NCI-H2107 (cell line): ENCODE data around the gene ABCB4.

ENCODE experiments used
- DNase-seq: peaks from one replicate; lab custom pipeline; 2025; lab: John Stamatoyannopoulos, UW

Gene ABCB4

GRCh38 chr7:87475359-87476178, at the start of gene ABCB4:
Gene ABCB4, minus strand, starts transcription at chr7:87475680. Its CDS starts 215 bp downstream, at chr7:87475465.
- DNase-seq = no peak

GRCh38 chr7:87518735-87519134, 43.3 kb upstream of the ABCB4 start:
- no peak for DNase-seq

GRCh38 chr7:87517891-87518290, 42.4 kb upstream of the ABCB4 start:
- no peak for DNase-seq

GRCh38 chr7:87517136-87517815, 41.8 kb upstream of the ABCB4 start:
- DNase-seq = no peak

- no peak for DNase-seq
Measured at GRCh38 chr7:87513735-87514335, 38.4 kb upstream of the ABCB4 start.

GRCh38 chr7:87512906-87513305, 37.4 kb upstream of the ABCB4 start:
- no peak for DNase-seq

GRCh38 chr7:87511510-87511909, 36.0 kb upstream of the ABCB4 start:
- DNase-seq = no peak

- DNase-seq = no peak
Measured at GRCh38 chr7:87510411-87510875, 35.0 kb upstream of the ABCB4 start.

GRCh38 chr7:87507446-87507845, 32.0 kb upstream of the ABCB4 start:
- DNase-seq = no peak

- DNase-seq = no peak
Measured at GRCh38 chr7:87506246-87507180, 31.0 kb upstream of the ABCB4 start.

GRCh38 chr7:87505557-87506245, 30.2 kb upstream of the ABCB4 start:
- DNase-seq = no peak

GRCh38 chr7:87505122-87505521, 29.6 kb upstream of the ABCB4 start:
- DNase-seq = no peak

GRCh38 chr7:87499494-87499893, 24.0 kb upstream of the ABCB4 start:
- DNase-seq = no peak

GRCh38 chr7:87498893-87499292, 23.4 kb upstream of the ABCB4 start:
- DNase-seq = no peak

GRCh38 chr7:87497482-87497881, 22.0 kb upstream of the ABCB4 start:
- no peak for DNase-seq

GRCh38 chr7:87495366-87495765, 19.9 kb upstream of the ABCB4 start:
- DNase-seq = no peak

GRCh38 chr7:87494454-87494853, 19.0 kb upstream of the ABCB4 start:
- no peak for DNase-seq

GRCh38 chr7:87483131-87483530, 7.7 kb upstream of the ABCB4 start:
- DNase-seq = no peak

- DNase-seq = no peak
Measured at GRCh38 chr7:87482115-87482514, 6.6 kb upstream of the ABCB4 start.

- DNase-seq = no peak
Measured at GRCh38 chr7:87480386-87480785, 4.9 kb upstream of the ABCB4 start.

GRCh38 chr7:87479951-87480350, 4.5 kb upstream of the ABCB4 start:
- no peak for DNase-seq
